IMR-90 (cell line): ENCODE results near the gene ADAMTS17. TPM values are rescaled to one million over a fixed set of nuclear protein-coding genes. Genes with fewer than 3 reads are reported as not detected.

Experiments used
- ATAC-seq: fragments of 200-7000 bp; cut with Tn5 transposase; 2 replicates; pipeline ENCODE4 v1.9.1; 2020; ENCODE audit warnings: low read depth, mild to moderate bottlenecking, moderate library complexity
- BruUV-seq: library from RNA; stranded (reverse); fragments of 400-500 nt; replicated peaks from 2 replicates; lab custom pipeline; 2021; lab: Mats Ljungman, UMichigan
- CTCF ChIA-PET: fragments of 300-600 bp; formaldehyde crosslinking; extraction: SDS; loops from one replicate; lab custom pipeline; 2021; ENCODE audit warnings: antibody characterized with exemption; lab: Yijun Ruan, JAX
- POLR2A ChIA-PET: fragments of 300-600 bp; sonication (Branson Sonifier 250); formaldehyde crosslinking; loops from one replicate; lab custom pipeline; 2022; ENCODE audit warnings: antibody characterized with exemption; ENCODE audit not compliant: unreplicated experiment; lab: Charles Lee
- DNase-seq: peaks from one replicate; pipeline ENCODE4 v3.0.0; 2013
- H2AFZ ChIP-seq: replicated peaks from 2 replicates; pipeline ENCODE3; 2013; ENCODE audit warnings: low read length, mild to moderate bottlenecking; ENCODE audit not compliant: poor library complexity
- H2AK5ac ChIP-seq: 2 replicates; pipeline ENCODE4 v1.6.1; 2013; ENCODE audit warnings: low read depth, low read length, inconsistent platforms
- H2AK9ac ChIP-seq: replicated peaks from 2 replicates; pipeline ENCODE3; 2013; ENCODE audit warnings: mild to moderate bottlenecking, low read depth, low read length, moderate library complexity; ENCODE audit not compliant: poor library complexity
- H2BK120ac ChIP-seq: 2 replicates; pipeline ENCODE4 v1.6.1; 2013; ENCODE audit warnings: low read depth, low read length, inconsistent platforms
- H2BK15ac ChIP-seq: 3 replicates; pipeline ENCODE4 v1.6.1; 2013; ENCODE audit warnings: low read depth, low read length, inconsistent platforms
- H2BK20ac ChIP-seq: 2 replicates; pipeline ENCODE4 v1.6.1; 2013; ENCODE audit warnings: low read depth, mild to moderate bottlenecking, inconsistent platforms, low read length, moderate library complexity
- H2BK5ac ChIP-seq: 2 replicates; pipeline ENCODE4 v1.6.1; 2013; ENCODE audit warnings: mild to moderate bottlenecking, low read depth, low read length, inconsistent platforms; ENCODE audit not compliant: poor library complexity, severe bottlenecking
- H3K14ac ChIP-seq: replicated peaks from 2 replicates; pipeline ENCODE4 v1.6.1; 2013; ENCODE audit warnings: low read depth, low read length, inconsistent platforms
- H3K18ac ChIP-seq: 2 replicates; pipeline ENCODE4 v1.6.1; 2013; ENCODE audit warnings: low read depth, low read length, control low read depth
- H3K23ac ChIP-seq: 2 replicates; pipeline ENCODE4 v1.6.1; 2013; ENCODE audit warnings: low read depth, low read length, inconsistent platforms
- H3K27ac ChIP-seq: 2 replicates; pipeline ENCODE4 v1.5.1; 2013; ENCODE audit warnings: mild to moderate bottlenecking, control low read depth, low read length; ENCODE audit not compliant: insufficient read depth
- H3K27me3 ChIP-seq: 2 replicates; pipeline ENCODE4 v1.6.1; 2013; ENCODE audit warnings: low read length; ENCODE audit not compliant: control insufficient read depth, insufficient read depth
- H3K36me3 ChIP-seq: 2 replicates; pipeline ENCODE4 v1.6.1; 2013; ENCODE audit warnings: low read length, mixed read lengths; ENCODE audit not compliant: control insufficient read depth, insufficient read depth
- H3K4ac ChIP-seq: 2 replicates; pipeline ENCODE4 v1.6.1; 2013; ENCODE audit warnings: low read depth, low read length, inconsistent platforms
- H3K4me1 ChIP-seq: 2 replicates; pipeline ENCODE4 v1.6.1; 2013; ENCODE audit warnings: low read length, mixed read lengths; ENCODE audit not compliant: control insufficient read depth, insufficient read depth
- H3K4me2 ChIP-seq: 2 replicates; pipeline ENCODE4 v1.6.1; 2013; ENCODE audit warnings: low read depth, mild to moderate bottlenecking, control low read depth, low read length, moderate library complexity
- H3K4me3 ChIP-seq: 2 replicates; pipeline ENCODE4 v1.5.1; 2013; ENCODE audit warnings: low read depth, mild to moderate bottlenecking, control low read depth, low read length, moderate library complexity; ENCODE audit not compliant: insufficient read depth
- H3K56ac ChIP-seq: 2 replicates; pipeline ENCODE4 v1.6.1; 2013; ENCODE audit warnings: low read length, inconsistent platforms; ENCODE audit not compliant: insufficient read depth; ENCODE audit errors: extremely low read depth
- H3K79me1 ChIP-seq, 2 experiments: 2 replicates each; pipeline ENCODE4 v1.6.1; 2013; ENCODE audit warnings: low read length in 2 of 2, inconsistent platforms in 1 of 2, low read depth in 1 of 2
- H3K9ac ChIP-seq: 2 replicates; pipeline ENCODE4 v1.6.1; 2013; ENCODE audit warnings: low read depth, low read length, control low read depth
- H3K9me1 ChIP-seq: 2 replicates; pipeline ENCODE4 v1.6.1; 2013; ENCODE audit warnings: low read length, inconsistent platforms; ENCODE audit not compliant: insufficient read depth
- H3K9me3 ChIP-seq: 2 replicates; pipeline ENCODE4 v1.6.1; 2013; ENCODE audit warnings: low read length; ENCODE audit not compliant: control insufficient read depth, insufficient read depth
- H4K20me1 ChIP-seq: 2 replicates; pipeline ENCODE4 v1.6.1; 2013; ENCODE audit warnings: low read length, inconsistent platforms; ENCODE audit not compliant: insufficient read depth
- H4K5ac ChIP-seq: 2 replicates; pipeline ENCODE4 v1.6.1; 2013; ENCODE audit warnings: mild to moderate bottlenecking, low read depth, low read length, control low read depth
- H4K8ac ChIP-seq, 2 experiments: 2 replicates each; pipeline ENCODE4 v1.6.1; 2013; ENCODE audit warnings: low read depth in 2 of 2, low read length in 2 of 2, control low read depth in 1 of 2, inconsistent platforms in 1 of 2
- H4K91ac ChIP-seq: 2 replicates; pipeline ENCODE4 v1.6.1; 2013; ENCODE audit warnings: low read depth, low read length, inconsistent platforms; ENCODE audit not compliant: insufficient read depth
- BHLHE40 ChIP-seq: fragments of 150-350 bp; IDR thresholded peaks from 2 replicates; pipeline ENCODE4 v1.6.1; 2016; ENCODE audit warnings: mild to moderate bottlenecking, low read depth, low read length
- POLR2A ChIP-seq: IDR thresholded peaks from 2 replicates; pipeline ENCODE4 v1.6.1; 2012; ENCODE audit warnings: mild to moderate bottlenecking, low read depth, low read length
- SMC3 ChIP-seq: fragments of 150-350 bp; IDR thresholded peaks from 2 replicates; pipeline ENCODE4 v1.6.1; 2016; ENCODE audit warnings: low read depth, mild to moderate bottlenecking, antibody characterized with exemption, low read length, moderate library complexity
- WGBS, 2 experiments: methylation state at CpG; one replicate each; pipeline versions ENCODE4 v1.1.5 to v1.1.7; 2013; ENCODE audit warnings: missing lambda C conversion rate in 2 of 2; ENCODE audit not compliant: insufficient read length in 1 of 2; ENCODE audit errors: extremely low coverage in 2 of 2; 5-methylcytosine and 5-hydroxymethylcytosine counted together
- dilution Hi-C: fragments of 300-500 bp; cut with HindIII; formaldehyde crosslinking; loops from one replicate; pipeline ENCODE4 v1.14.3; 2018; ENCODE audit warnings: low sequenced_read_pairs; ENCODE audit not compliant: unreplicated experiment
- in situ Hi-C: fragments of 300-500 bp; cut with MboI; formaldehyde crosslinking; loops from 3 replicates; pipeline ENCODE4 v1.14.3; 2019; ENCODE audit warnings: low sequenced_read_pairs, inconsistent platforms, mixed read lengths
- intact Hi-C: fragments of 100-400 bp; cut with micrococcal nuclease; formaldehyde crosslinking; loops from 2 replicates; pipeline ENCODE4 v1.10.0; 2022
- polyA plus RNA-seq, 3 experiments: library from polyadenylated mRNA; depleted of rRNA; stranded (reverse); fragments of >200 nt; gene quantifications; 2 replicates each; pipeline ENCODE4 v1.2.3, GENCODE V29; 2012; ENCODE audit warnings: low replicate concordance in 1 of 3
- total RNA-seq: library from RNA; depleted of rRNA; stranded (reverse); fragments of >200 nt; gene quantifications from 2 replicates; pipeline ENCODE4 v1.2.3, GENCODE V29; 2012
- TF ChIP-seq, protein P1 (sequence below): conservative IDR thresholded peaks from 2 replicates; pipeline ENCODE4 v1.5.1; 2012; ENCODE audit warnings: mild to moderate bottlenecking, low read depth, low read length, improper control_type of control experiment

The ADAMTS17 gene
- total and polyA plus RNA-seq, 2 of the 4 experiments (the other 2 are of a cell fraction), result 0.03 TPM; not detected in 1

DNA sequence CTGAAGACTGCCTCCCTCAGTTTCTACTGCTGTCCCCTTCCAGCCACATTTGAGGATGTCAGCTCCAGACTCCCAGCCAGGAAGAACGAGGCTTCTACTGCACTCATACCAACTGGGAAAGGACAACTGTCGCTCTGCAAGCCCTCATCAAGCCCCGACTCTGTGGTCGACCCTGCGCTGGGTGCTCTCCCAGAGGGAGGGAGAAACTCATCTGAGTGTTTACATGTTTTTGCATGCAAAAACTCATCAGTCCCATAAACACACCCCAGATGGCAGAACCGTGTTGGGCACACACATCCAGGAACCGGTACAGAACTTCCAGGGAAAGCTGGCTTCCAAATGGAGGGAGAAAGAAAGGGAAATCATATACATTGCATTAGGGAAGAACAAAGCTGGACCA is 43.5 kb downstream of the ADAMTS17 start:
- Histone ChIP-seq H2BK120ac (no peak overlapping the region), H3K18ac (no peak overlapping the region), H4K5ac (no peak overlapping the region), H3K4me1 (no peaks in the 10 kb centered on the region), H3K9me3 (peaks cover 30% of the 10 kb centered on the region), H3K4me2 (no peak overlapping the region), H2AK9ac (no peak overlapping the region), H4K8ac (no peak overlapping the region), H3K4ac (no peak overlapping the region), H3K27me3 (no peaks in the 10 kb centered on the region), H3K56ac (no peak overlapping the region), H3K27ac (no peak overlapping the region), H3K9me1 (no peaks in the 10 kb centered on the region), H3K79me1 (no peaks in the 10 kb centered on the region), H2BK20ac (no peak overlapping the region), H3K36me3 (no peaks in the 10 kb centered on the region), H2AK5ac (no peak overlapping the region), H3K14ac (no peak overlapping the region), H2AFZ (no peak overlapping the region), H2BK15ac (no peak overlapping the region), H3K9ac (no peak overlapping the region), H4K91ac (no peak overlapping the region), H3K23ac (no peak overlapping the region), H4K20me1 (no peaks in the 10 kb centered on the region), H3K4me3 (no peak overlapping the region), H2BK5ac (no peak overlapping the region)
- intact Hi-C loops (no loop called here), in situ Hi-C loops (no loop called here), dilution Hi-C loops (no loop called here)
- TF ChIP-seq POLR2A (no peak), BHLHE40 (no peak), SMC3 (no peak)
- TF ChIP-seq, protein P1, sequence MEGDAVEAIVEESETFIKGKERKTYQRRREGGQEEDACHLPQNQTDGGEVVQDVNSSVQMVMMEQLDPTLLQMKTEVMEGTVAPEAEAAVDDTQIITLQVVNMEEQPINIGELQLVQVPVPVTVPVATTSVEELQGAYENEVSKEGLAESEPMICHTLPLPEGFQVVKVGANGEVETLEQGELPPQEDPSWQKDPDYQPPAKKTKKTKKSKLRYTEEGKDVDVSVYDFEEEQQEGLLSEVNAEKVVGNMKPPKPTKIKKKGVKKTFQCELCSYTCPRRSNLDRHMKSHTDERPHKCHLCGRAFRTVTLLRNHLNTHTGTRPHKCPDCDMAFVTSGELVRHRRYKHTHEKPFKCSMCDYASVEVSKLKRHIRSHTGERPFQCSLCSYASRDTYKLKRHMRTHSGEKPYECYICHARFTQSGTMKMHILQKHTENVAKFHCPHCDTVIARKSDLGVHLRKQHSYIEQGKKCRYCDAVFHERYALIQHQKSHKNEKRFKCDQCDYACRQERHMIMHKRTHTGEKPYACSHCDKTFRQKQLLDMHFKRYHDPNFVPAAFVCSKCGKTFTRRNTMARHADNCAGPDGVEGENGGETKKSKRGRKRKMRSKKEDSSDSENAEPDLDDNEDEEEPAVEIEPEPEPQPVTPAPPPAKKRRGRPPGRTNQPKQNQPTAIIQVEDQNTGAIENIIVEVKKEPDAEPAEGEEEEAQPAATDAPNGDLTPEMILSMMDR, result no peak
- CTCF ChIA-PET, result interaction anchor here (0.5 kb wide), 1 partner anchor 38 kb away, joined by 4 read pairs; no protein-coding TSS in a partner anchor
- POLR2A ChIA-PET, result no interaction called here
- no peak for DNase-seq
- BruUV-seq, result no TSS peak
- no peak for ATAC-seq
- WGBS, 2 experiments, result no CpG with 5 or more reads among the region's 7 CpGs
